HG02571 (cell line): ENCODE measurements around the gene DGCR6L.
"Not testable (repeated sequence)": the region's sequence is repeated elsewhere in the genome, so short reads cannot be mapped to it uniquely, and the experiment has no call there.

Experiments used
- ATAC-seq: cut with Tn5 transposase; IDR thresholded peaks from one replicate; pipeline ENCODE4 v1.9.1; 2021; ENCODE audit warnings: mild to moderate bottlenecking, moderate library complexity; ENCODE audit not compliant: unreplicated experiment

The DGCR6L gene

DNA sequence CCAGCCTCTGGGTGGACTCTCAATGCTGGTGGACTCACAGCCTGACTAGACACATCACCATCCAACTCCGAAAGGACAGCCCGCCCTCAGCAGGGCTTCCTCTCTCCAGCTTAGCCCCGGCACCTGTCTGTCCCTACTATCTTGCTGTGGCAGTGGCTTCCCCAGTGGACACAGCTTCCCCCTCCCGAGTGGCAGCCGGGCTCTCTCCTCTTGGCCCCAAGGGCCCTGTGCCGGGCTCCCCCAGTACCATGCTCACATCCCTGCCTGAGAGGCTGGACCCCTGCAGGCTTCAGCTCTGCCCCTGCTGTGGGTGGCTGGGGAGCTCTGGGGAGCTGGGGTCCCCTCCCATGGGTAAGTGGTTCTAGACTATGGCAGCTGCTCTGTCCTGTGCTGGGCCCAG, 9.1 kb downstream of the DGCR6L start:
- ATAC-seq = not testable (repeated sequence)

GRCh38 chr22:20310180-20310579, 9.7 kb downstream of the DGCR6L start:
- not testable (repeated sequence) for ATAC-seq

DNA sequence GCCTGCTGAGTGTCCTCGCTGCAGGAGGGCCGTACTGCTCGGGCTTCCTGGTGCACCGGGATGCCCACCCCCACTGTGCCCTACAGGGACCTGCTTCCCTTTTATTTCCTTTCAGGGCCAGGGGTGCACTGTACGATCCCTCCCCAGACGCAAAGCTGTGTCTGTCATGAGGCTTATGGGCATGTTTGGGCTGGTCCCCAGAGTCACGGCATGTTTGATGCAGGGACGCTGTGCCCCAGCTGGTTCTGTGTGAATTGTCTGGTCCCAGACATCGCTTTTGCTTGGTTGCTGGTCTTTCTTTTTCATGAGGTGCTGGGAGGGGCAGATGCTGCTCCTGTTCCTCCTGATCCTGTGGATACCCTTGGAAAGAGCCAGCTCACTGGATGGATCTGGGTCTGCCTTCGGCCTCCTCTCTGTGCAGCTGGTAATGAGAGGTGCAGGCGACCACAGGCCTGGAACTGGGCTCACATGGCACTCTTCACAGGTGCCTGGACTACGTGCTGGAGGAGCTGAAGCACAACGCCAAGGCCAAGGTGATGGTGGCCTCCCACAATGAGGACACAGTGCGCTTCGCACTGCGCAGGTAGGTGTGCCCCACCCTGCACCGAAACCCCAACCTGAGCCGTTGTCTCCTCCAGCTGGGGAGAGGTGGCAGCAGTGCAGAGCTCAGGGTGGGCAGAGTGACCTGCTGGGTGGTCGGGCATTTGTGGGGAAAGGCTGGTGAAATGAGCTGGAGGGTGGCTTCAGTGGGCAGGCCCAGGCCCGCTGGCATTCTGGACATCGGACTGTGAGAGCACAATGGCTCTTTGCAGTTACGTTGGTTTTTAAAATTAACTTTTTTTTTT, 10.8 kb downstream of the DGCR6L start:
- ATAC-seq = not testable (repeated sequence)

GRCh38 chr22:20307448-20308447, 12.1 kb downstream of the DGCR6L start:
- ATAC-seq = not testable (repeated sequence)

- not testable (repeated sequence) for ATAC-seq
These were observed 13.0 kb downstream of the DGCR6L start for GRCh38 chr22:20306646-20307447.

DNA sequence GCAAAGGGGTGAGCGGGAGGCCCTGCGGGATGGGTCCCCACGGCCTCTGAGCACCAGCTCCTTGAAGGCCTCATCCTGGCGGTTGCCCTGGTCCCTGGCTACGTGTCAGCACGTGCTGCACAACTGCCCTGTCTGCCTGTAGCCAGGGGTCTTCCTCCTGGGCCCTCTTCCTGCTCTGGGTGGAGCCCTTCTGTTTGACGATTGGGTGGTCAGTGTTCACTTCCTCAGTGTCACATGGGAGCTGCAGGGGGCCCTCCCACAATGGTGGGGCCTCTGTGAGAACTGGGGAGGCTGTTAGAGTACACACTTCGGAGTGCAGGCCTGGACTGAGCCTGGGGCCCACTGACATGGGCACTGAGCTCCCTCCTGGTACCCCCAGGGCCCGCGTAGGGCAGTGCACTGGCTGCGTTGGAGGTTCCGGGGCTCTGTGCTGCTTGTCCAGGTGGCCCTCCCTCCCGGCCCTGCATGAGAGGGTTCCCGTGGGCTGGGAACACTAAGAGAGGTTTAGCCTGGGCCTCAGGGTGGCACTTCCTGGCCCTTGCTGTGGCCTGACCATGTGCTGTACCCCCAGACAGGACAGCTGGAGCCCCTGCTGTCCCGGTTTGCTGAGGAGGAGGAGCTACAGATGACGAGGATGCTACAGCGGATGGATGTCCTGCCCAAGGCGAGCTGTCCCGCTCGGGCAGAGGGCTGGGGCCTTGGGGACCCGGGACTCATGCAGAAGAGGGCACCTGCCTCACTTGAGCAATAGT, 13.8 kb downstream of the DGCR6L start:
- ATAC-seq = no peak

DNA sequence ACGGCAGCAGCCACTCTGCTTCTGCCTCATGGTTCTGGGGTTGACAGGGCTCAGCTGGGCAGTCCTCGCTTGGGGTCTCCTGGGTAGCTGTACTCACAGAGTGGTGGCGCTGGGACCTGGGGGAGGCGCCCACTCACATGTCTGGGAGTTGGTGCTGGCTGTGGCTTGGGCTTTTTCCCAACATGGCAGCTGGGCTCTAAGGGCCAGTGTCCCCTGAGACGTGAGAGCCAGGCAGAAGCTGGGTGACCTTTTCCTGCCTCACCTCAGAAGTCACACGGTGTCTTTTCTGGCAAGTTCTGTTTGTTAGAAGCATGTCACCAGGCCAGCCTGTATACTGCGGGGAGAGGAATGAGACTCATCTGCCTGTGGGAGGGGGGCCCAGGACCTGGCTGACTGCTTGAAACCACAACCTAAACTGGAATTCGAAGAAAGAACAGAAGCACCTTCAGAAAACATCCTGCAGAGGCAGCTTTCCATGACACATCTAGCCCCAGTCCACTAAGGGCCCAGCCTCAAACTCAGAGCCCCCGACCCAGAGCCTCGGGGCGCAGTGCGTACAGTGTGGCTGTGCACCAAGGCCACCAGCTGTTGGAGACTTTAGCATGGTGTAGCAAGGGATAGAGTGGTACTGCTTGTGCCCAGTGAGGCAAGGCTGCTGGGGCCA, 14.5 kb downstream of the DGCR6L start:
- ATAC-seq = not testable (repeated sequence)

DNA sequence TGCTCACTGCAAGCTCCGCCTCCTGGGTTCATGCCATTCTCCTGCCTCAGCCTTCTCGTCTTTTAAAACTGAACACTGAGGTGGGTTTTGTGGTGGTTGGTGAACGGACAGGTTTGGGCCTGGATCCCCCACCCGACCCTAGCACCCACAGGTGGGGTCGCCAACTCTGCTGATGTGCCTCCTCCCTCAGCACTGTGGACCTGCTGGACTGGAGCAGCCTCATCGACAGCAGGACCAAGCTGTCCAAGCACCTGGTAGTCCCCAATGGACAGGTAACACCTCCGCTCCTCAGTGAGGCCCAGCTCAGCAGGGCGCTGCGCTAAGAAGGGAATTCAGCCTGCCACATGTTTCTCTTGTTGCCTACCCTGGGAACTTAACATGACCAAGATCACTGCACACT, 15.2 kb downstream of the DGCR6L start:
- no peak for ATAC-seq

DNA sequence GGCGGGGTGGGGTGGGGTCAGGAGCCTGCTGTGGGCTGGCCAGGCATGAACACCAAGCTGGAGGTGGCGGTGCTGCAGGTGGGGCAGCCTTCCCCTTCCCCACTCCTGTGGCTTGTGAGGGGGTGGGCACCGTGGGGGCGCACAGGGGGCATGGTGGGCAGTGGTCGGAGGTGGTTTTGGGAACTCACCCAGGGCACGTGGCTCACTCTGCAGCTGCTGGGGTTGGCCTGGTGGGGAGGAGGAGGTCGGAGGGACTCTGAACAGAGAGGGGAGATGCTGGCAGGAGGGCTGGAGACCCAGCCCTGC, 16.7 kb downstream of the DGCR6L start:
- ATAC-seq = not testable (repeated sequence)

GRCh38 chr22:20302438-20303228, 17.2 kb downstream of the DGCR6L start:
- ATAC-seq = no peak

DNA sequence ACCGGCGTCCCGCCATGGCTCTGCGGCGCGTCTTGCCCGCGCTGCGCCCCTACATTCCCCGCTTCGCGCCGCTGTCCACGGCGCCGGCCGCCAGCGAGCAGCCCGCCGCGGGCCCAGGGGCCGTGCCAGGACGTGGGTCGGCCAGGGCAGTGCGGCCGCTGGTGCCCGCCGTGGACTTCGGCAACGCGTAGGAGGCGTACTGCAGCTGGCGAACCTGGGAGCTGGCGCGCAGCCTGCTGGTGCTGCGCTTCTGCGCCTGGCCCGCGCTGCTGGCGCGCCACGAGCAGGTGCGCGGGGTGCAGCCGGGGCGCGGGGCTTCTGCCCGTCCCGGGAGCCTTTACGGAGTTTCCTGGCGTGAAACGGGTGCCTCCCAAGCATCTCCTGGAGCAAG, 20.1 kb downstream of the DGCR6L start:
- no peak for ATAC-seq

GRCh38 chr22:20298803-20299745, 20.8 kb downstream of the DGCR6L start:
- no peak for ATAC-seq

GRCh38 chr22:20298110-20298802, 21.6 kb downstream of the DGCR6L start:
- no peak for ATAC-seq

DNA sequence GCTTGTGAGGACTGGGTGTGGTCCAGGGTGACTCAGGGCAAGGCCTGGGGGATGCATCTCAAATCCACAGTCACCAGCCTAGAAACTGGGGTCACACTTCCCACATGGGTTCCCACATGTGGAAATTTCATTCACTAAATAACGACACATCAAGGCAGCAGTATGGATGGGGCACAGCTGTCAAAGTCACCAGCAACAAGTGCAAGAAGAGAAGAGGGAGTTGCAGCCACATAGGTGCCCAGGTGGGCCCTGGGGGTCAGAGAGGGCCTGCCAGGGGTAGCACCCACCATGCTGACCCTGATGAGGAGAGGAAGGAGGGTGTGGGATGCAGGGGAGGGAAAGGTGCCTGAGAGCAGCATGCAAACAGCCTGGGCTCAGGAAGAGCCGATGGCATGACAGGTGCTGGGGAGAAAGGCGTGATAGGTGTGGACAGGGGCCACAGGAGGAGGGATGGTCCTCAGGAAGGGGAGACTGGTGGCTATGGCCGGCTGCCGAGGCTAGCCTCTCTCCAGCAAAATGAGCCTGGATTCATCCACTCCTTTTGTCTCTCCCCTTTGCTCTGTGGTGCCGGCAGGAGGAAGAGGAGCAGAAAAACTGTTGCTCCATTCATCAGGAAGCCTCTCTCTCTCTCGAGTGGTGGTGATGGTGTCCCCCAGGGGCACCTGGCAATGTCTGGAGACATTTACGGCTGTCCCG, 22.3 kb downstream of the DGCR6L start:
- ATAC-seq = no peak

- ATAC-seq = no peak
These were observed 23.3 kb downstream of the DGCR6L start for GRCh38 chr22:20296598-20296997.

- no peak for ATAC-seq
These were observed 24.4 kb downstream of the DGCR6L start for GRCh38 chr22:20295262-20296064.
